ENCODE results near the gene FCRL6. TPM values are rescaled to one million over a fixed set of nuclear protein-coding genes. Genes with fewer than 3 reads are reported as not detected.

The FCRL6 gene
- total RNA-seq, 1 experiment from 2014 or later, result not detected

DNA sequence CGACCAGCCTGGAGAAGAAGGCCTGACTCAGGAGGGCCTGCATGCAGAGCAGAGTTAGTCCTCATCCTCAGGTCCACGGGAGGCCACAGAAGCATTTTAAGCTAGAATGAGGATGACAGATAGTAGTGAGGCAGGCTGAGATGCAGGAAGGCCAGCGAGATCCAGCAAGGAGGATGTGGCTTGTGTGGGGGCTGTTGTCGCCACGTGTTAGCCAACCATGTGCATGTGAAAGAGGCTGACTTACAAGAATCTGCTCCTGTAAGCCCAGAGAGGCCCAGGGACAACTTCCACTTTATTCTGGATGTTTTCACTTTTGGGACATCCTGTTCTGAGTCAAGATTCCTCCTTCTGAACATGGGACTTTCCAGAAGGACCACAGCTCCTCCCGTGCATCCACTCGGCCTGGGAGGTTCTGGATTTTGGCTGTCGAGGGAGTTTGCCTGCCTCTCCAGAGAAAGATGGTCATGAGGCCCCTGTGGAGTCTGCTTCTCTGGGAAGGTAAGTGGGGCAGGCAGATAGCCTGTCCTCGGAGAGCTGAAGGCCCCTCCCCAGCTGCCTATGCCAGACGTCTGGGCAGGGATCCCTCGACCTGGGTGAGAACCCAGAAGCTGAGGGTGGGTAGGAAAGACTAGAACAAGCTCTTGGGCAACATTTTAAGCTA is 24.4 kb downstream of the FCRL6 start, which contains the start of gene SLAMF8:
SLAMF8 (plus strand) TSS at position 433 of the 661 bp plus-strand sequence; CDS start at position 459, 26 bp downstream.
- peaks cover 15% of the 10 kb centered on the region for H3K4me1 Mint-ChIP-seq (ENCODE audit: low read depth, unreplicated experiment)
- H3K4me3 ChIP-seq (ENCODE audit: low read depth, low read length), result no peak within 1 kb of the TSS
- H3K9me3 Mint-ChIP-seq (ENCODE audit: unreplicated experiment), result no peaks in the 10 kb centered on the region
- H3K9me3 ChIP-seq, result no peaks in the 10 kb centered on the region
- H3K36me3 Mint-ChIP-seq (ENCODE audit: insufficient read depth, unreplicated experiment), result no peaks in the 10 kb centered on the region
- peaks cover 5% of the 10 kb centered on the region for H3K4me1 ChIP-seq
- H3K4me3 Mint-ChIP-seq (ENCODE audit: unreplicated experiment), result no peak within 1 kb of the TSS
- H3K27ac Mint-ChIP-seq (ENCODE audit: unreplicated experiment), result no peak within 1 kb of the TSS
- ChIA-PET CTCF (interaction anchor here (0.6 kb wide), 1 partner anchor 104 kb away, joined by 3 read pairs; no protein-coding TSS in a partner anchor), POLR2A (no interaction called here)
- no peak for DNase-seq
- H3K27me3 Mint-ChIP-seq (ENCODE audit: insufficient read depth, unreplicated experiment), result no peaks in the 10 kb centered on the region
- TF ChIP-seq, protein P1, sequence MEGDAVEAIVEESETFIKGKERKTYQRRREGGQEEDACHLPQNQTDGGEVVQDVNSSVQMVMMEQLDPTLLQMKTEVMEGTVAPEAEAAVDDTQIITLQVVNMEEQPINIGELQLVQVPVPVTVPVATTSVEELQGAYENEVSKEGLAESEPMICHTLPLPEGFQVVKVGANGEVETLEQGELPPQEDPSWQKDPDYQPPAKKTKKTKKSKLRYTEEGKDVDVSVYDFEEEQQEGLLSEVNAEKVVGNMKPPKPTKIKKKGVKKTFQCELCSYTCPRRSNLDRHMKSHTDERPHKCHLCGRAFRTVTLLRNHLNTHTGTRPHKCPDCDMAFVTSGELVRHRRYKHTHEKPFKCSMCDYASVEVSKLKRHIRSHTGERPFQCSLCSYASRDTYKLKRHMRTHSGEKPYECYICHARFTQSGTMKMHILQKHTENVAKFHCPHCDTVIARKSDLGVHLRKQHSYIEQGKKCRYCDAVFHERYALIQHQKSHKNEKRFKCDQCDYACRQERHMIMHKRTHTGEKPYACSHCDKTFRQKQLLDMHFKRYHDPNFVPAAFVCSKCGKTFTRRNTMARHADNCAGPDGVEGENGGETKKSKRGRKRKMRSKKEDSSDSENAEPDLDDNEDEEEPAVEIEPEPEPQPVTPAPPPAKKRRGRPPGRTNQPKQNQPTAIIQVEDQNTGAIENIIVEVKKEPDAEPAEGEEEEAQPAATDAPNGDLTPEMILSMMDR (IDR thresholded peaks at IDR 0.05; ENCODE audit: insufficient read depth in 1 of 2, low read depth in 1 of 2, low read length in 1 of 2, severe bottlenecking in 1 of 2, unreplicated experiment in 1 of 2), result no peak
- no TSS peak for BruUV-seq (replicated peaks)
- intact Hi-C loops (cut with micrococcal nuclease; ENCODE audit: unreplicated experiment), result no loop called here
- H3K27me3 ChIP-seq (replicated peaks; ENCODE audit: control insufficient read depth, insufficient read depth, low read length), result no peaks in the 10 kb centered on the region
- no peaks in the 10 kb centered on the region for H3K36me3 ChIP-seq (ENCODE audit: control insufficient read depth, insufficient read depth, low read length)

DNA sequence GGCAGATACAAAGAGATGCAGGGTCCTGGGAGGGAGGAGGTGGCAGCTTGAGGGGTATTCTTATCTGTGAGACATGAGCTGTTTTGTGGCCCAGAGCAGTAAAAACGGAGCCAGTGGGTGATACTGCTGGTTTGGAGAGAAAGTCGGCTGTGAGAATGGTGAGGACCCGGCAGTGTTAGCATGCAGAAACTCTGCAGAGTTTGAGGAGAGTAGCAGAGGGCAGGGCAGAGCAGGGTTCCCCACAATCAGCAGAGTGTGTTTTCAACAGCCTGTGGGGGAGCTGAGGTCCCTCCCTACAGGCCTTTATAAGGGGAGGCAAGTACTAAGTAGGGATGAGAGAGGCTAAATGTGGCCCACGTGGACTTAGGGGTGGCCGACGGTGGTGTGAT is 24.9 kb downstream of the FCRL6 start:
- H3K4me1 Mint-ChIP-seq (ENCODE audit: low read depth, unreplicated experiment), result peaks cover 15% of the 10 kb centered on the region

DNA sequence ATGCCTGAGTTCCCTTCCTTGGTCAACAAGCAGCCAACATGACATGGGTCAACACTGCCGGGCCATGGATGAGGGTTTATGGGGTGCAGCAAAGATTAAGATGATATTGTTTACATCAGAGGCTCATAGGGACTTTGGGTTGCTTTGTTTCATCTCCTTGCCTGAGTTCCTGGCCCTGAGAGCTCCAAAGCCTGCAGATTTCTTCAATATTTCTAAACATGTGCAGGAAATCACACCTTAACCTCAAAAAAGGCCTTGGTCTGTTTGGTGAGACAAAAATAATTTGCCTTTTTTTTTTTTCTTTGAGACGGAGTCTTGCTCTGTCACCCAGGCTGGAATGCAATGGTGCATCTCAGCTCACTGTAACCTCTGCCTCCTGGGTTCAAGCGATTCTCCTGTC is 25.4 kb downstream of the FCRL6 start:
- Mint-ChIP-seq H3K27ac (ENCODE audit: unreplicated experiment) (no peak overlapping the region), H3K4me3 (ENCODE audit: unreplicated experiment) (no peak overlapping the region), H3K27me3 (ENCODE audit: insufficient read depth, unreplicated experiment) (no peaks in the 10 kb centered on the region), H3K4me1 (ENCODE audit: low read depth, unreplicated experiment) (peaks cover 15% of the 10 kb centered on the region), H3K36me3 (ENCODE audit: insufficient read depth, unreplicated experiment) (no peaks in the 10 kb centered on the region), H3K9me3 (ENCODE audit: unreplicated experiment) (no peaks in the 10 kb centered on the region)
- no peak for DNase-seq
- Histone ChIP-seq H3K4me1 (peaks cover 5% of the 10 kb centered on the region), H3K9me3 (no peaks in the 10 kb centered on the region), H3K27me3 (replicated peaks; ENCODE audit: control insufficient read depth, insufficient read depth, low read length) (no peaks in the 10 kb centered on the region), H3K36me3 (ENCODE audit: control insufficient read depth, insufficient read depth, low read length) (no peaks in the 10 kb centered on the region), H3K4me3 (ENCODE audit: low read depth, low read length) (no peak overlapping the region)
- intact Hi-C loops (cut with micrococcal nuclease; ENCODE audit: unreplicated experiment), result no loop called here
- TF ChIP-seq, protein P1 (IDR thresholded peaks at IDR 0.05; ENCODE audit: insufficient read depth in 1 of 2, low read depth in 1 of 2, low read length in 1 of 2, severe bottlenecking in 1 of 2, unreplicated experiment in 1 of 2), result no peak
- ChIA-PET CTCF (no interaction called here), POLR2A (no interaction called here)
- no TSS peak for BruUV-seq (replicated peaks)

More for the DNA sequence above, 24.9 kb downstream of the FCRL6 start:
- Mint-ChIP-seq H3K4me3 (ENCODE audit: unreplicated experiment) (no peak overlapping the region), H3K27ac (ENCODE audit: unreplicated experiment) (no peak overlapping the region), H3K9me3 (ENCODE audit: unreplicated experiment) (no peaks in the 10 kb centered on the region), H3K27me3 (ENCODE audit: insufficient read depth, unreplicated experiment) (no peaks in the 10 kb centered on the region), H3K36me3 (ENCODE audit: insufficient read depth, unreplicated experiment) (no peaks in the 10 kb centered on the region)
- no peak for DNase-seq
- intact Hi-C loops (cut with micrococcal nuclease; ENCODE audit: unreplicated experiment), result no loop called here
- ChIA-PET CTCF (interaction anchor here (0.6 kb wide), 1 partner anchor 103 kb away, joined by 3 read pairs; no protein-coding TSS in a partner anchor), POLR2A (no interaction called here)
- H3K4me3 ChIP-seq (ENCODE audit: low read depth, low read length), result no peak overlapping the region
- TF ChIP-seq, protein P1 (IDR thresholded peaks at IDR 0.05; ENCODE audit: insufficient read depth in 1 of 2, low read depth in 1 of 2, low read length in 1 of 2, severe bottlenecking in 1 of 2, unreplicated experiment in 1 of 2), result no peak
- no TSS peak for BruUV-seq (replicated peaks)
- H3K36me3 ChIP-seq (ENCODE audit: control insufficient read depth, insufficient read depth, low read length), result no peaks in the 10 kb centered on the region
- no peaks in the 10 kb centered on the region for H3K9me3 ChIP-seq
- H3K4me1 ChIP-seq, result peaks cover 5% of the 10 kb centered on the region
- H3K27me3 ChIP-seq (replicated peaks; ENCODE audit: control insufficient read depth, insufficient read depth, low read length), result no peaks in the 10 kb centered on the region

Data from Caco-2 (cell line).